NCI-H2196 (cell line): ENCODE results near the gene CAMTA1.

Experiments
- DNase-seq: peaks from one replicate; lab custom pipeline; 2025; ENCODE audit not compliant: unreplicated experiment; lab: John Stamatoyannopoulos, UW

The CAMTA1 gene

GRCh38 chr1:7052701-7053100 is 267.4 kb downstream of the CAMTA1 start:
- no peak for DNase-seq

DNA sequence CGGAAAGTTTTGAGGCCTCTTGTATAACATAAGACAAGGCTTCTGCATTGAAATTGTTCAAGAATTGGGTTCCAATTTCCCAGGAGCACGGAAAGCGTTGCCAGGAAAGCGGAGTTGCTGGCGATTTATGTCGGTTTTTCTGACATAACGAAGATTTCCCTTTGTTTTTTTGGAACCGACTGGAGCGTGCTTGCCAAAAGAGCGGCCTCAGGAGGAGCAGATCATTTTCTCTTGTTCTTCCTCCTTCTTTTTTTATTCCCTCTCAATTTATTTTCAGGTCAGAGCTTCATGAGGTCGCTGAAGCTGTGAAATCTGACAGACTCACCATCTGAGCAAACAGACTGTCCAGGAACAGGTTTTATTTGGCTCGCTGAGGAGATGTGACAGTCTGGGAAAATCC is 275.5 kb downstream of the CAMTA1 start:
- no peak for DNase-seq

GRCh38 chr1:7062346-7063061 is 277.2 kb downstream of the CAMTA1 start:
- no peak for DNase-seq

GRCh38 chr1:7063981-7064380 is 278.7 kb downstream of the CAMTA1 start:
- no peak for DNase-seq

GRCh38 chr1:7068552-7068951 is 283.3 kb downstream of the CAMTA1 start:
- DNase-seq, result no peak

- DNase-seq, result no peak
Measured at GRCh38 chr1:7069931-7070330, 284.7 kb downstream of the CAMTA1 start.

GRCh38 chr1:7070389-7071029 is 285.3 kb downstream of the CAMTA1 start:
- peak; percentile 66 for DNase-seq

- no peak for DNase-seq
Measured at GRCh38 chr1:7076117-7076516, 290.9 kb downstream of the CAMTA1 start.

DNA sequence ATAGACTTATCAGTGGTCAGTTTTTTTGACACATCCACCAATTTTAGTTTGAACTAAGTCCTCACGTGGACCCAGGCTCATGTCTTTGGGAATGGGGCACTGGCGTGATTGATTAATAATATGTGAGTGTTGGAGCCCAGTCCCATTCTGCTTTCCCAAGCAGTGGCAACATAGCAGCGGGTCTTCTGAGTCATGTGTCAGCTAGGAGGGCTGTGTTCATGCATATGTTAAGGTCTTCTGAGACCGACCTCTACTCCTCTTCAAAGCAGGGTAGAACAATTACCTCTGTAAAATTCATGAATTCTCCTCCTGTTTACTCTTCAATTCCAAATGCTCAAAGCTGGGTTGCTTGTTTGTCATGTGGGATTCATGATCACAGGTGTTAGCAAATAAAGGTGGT is 291.3 kb downstream of the CAMTA1 start:
- DNase-seq, result no peak

DNA sequence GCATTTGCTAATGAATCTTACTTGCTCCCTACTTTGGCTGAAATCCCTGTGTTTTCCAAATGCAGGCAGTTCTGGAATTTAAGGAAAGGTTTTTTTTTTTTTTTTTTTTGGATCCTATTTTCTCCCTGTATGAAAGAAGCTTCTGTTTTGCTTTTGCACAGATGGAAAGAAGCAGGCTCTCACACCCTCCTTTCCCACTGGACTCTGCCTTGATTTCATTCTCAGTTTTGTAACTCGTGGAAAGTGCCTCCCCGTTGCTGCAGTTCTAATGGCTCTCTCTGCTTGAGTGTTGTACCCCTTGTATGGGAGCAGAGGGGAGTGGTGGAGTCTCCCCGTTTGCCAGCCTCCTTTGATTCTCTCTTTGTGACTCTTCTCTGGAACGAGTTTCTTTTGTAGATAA is 291.9 kb downstream of the CAMTA1 start:
- no peak for DNase-seq

DNA sequence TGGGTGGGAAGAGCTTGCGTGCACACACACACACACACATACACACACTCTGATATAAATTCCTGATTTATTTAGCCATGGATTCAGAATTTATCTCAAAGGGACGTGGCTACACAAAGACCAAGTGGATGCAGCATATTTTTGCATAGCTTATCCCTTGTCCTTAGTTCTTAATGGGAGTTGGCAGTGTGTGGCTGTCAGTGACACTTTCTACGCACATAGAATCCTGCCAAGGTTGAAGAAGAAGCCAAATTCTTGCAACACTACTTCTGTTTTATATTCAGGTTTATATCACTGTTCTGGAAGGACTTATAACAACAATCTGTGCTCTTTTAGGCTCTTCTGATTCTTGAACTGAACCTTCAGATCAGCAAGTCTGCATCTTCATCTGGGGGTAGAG is 292.7 kb downstream of the CAMTA1 start:
- DNase-seq, result no peak

DNA sequence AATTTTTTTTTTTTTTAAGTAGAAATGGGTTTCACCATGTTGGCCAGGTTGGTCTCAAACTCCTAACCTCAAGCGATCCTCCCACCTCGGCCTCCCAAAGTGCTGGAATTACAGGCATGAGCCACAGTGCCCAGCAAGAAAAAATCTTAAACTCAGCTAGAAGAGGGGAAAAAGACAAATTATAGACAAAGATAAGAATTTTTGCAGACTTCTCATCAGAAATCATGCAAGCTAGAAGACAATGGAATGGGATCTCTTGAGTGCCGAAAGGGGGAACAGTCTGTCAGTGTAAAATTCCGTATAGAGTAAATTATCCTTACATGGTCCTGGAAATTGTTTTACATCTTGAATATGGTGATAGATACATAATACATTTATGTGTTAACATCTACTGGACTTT is 294.4 kb downstream of the CAMTA1 start:
- no peak for DNase-seq

- DNase-seq, result no peak
Measured at GRCh38 chr1:7084232-7084894, 299.1 kb downstream of the CAMTA1 start.

DNA sequence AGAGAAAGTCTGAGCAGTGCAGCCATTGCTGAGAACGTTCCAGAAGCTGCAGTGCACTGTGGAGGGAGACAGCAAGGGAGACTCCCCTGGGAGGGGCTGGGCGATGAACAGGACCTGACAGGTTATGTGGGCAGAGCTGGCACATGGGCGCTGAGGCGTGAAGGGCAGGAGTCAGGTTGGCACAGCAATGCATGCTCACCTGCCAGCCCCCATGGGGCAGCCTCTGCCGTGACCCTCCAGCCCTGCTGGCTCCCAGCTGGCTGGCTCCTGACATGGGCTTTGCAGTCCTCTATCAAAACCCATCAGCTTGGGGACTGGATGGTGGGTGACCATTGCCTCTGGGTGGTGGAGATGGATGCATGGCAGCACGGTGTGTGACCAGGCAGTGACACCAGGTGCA is 300.3 kb downstream of the CAMTA1 start:
- no peak for DNase-seq

DNA sequence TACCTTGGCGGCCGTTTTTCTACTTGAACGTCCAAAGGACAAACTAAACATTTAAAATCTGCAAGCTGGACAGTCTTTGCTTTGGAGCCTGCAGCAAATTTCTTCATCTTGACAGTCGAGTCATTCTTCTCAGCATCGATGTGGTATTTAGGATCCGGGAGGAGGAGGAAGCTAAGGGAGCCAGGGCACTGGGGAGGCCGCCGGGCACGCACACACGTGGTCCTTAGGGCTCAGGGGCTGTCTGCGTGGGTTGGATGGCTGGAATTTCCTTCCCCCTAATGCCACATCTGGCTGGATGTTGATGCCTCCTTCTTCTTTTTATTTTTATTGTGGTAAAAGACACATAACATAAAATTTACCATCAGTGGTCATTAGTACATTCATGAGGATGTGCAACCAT is 300.9 kb downstream of the CAMTA1 start:
- no peak for DNase-seq

DNA sequence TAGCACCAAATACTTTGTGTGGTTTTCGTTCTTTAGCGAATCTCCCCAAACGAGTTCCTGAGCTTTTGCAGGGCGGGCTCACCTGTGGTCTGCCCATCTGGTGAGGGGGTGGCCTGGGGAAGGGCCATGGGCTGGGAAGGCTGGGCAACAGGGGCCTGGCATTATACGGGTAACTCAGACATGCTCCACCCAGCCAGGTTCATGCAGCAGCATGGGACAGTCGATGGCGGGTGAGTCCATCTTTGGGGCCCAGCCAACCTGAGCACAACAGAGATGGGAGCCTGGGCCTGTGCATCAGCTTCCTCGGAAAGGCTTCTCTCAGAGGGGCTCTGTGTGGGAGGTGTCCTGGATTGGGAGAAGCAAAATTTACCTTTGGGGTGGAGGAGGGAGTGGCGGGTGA is 302.6 kb downstream of the CAMTA1 start:
- DNase-seq, result no peak

GRCh38 chr1:7089497-7089896 is 304.2 kb downstream of the CAMTA1 start:
- no peak for DNase-seq

DNA sequence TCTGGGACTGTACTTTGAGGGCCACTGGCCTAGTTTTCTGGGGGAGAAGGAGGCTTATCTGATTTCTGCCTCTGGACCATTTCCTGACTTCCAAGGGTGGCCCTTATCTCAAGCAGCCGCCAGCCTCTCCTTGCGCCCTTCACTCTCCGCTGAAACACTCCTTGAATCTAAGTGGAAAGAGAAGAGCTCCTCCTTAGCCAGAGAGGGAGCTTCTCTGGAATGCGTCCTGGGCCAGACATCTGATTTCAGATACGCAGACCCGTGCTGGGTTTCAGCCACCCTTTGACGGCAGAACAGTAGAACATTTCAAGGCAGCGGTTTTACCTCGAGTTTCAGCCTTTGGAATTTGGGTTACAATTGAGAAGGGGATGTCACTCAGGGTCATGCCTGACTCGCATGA is 308.0 kb downstream of the CAMTA1 start:
- DNase-seq, result no peak

DNA sequence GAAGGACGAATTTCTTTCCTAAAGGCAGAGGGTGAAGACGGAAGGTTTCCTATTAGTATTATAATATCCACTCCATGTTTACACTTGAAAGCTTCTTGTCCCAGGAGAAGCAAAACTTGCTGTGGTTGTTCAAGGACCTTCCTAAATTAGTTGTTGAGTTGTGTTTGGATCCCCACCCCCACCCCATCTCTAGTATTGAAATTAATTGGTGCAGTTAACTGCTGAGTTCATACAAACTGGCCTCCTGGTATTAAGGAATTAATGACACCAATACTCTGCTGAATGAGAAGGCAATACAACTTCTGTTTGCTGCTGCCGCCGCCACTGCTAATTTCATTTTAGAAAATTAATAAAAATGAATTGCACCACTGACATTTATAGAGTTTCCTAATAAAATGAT is 308.8 kb downstream of the CAMTA1 start:
- DNase-seq, result no peak

DNA sequence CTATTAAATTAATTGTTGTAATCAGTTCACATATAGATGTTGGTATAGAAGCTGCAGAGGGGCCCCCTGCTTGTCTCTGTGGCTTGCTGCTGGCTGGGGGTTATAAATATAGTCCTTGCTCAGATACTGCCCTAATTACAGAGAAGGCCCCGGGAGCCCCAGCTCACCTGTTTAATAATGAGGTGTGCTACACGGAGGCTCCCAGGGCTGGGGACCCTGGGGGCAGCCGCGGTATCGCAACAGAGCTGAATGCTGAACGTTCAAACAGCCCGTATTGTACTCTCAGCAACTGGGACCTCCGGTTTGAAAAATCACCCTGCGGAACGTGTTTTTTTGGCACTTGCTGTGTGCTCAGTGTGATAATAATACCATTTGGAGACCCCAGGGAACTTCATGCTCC is 309.3 kb downstream of the CAMTA1 start:
- DNase-seq, result no peak

DNA sequence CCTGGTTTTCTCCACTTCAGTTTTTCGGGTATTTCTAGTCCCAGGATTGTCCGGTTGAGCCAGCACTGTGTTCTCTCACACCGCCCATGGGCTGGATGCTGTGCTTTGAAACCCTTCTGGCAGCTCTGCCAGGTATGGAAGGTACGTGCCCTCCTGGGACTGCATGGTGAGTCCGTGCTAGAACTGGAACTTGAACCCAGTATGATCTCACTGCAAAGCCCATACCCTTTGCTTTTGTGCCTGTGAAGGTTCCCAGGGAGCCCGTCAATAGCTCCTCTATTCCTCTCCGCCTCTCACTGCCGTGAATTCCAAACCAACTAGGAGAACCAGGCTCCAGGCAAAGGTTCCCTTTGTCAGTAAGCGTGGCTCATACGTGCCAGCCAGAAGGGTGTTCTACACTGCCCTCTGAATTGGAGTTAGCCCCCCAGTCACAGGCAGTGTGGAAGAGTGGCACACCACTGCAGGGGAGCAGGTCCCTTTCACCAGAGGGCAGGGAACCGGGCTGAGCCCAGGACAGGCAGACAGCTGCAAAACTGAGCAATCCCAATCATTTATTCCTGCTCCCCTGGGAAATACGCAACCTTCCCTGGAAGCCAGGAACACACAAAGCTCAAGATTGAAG is 310.2 kb downstream of the CAMTA1 start:
- DNase-seq, result no peak
